Kidney epithelial cell (primary cell): Measurements from ENCODE around the gene G2E3. TPM values are rescaled to one million over a fixed set of nuclear protein-coding genes. Genes with fewer than 3 reads are reported as not detected.

Experiments
- DNase-seq: peaks from one replicate; pipeline ENCODE4 v3.0.0-alpha.2; 2010; ENCODE audit warnings: low read depth
- H3K27me3 ChIP-seq: 2 replicates; pipeline ENCODE4 v1.6.0; 2011; ENCODE audit warnings: low read length; ENCODE audit not compliant: control insufficient read depth, insufficient read depth
- H3K36me3 ChIP-seq: 2 replicates; pipeline ENCODE4 v1.5.1; 2011; ENCODE audit warnings: low read length; ENCODE audit not compliant: control insufficient read depth, insufficient read depth
- H3K4me3 ChIP-seq: 2 replicates; pipeline ENCODE4 v1.5.1; 2011; ENCODE audit warnings: low read depth, mild to moderate bottlenecking, control low read depth, low read length
- total RNA-seq: library from RNA; depleted of rRNA; stranded (reverse); fragments of >200 nt; gene quantifications from 2 replicates; pipeline ENCODE4 v1.2.3, GENCODE V29; 2015
- TF ChIP-seq, protein P1 (sequence below): IDR thresholded peaks from 2 replicates; pipeline ENCODE4 v1.5.1; 2011; ENCODE audit warnings: mild to moderate bottlenecking, moderate library complexity, low read length, control low read depth, inconsistent platforms; ENCODE audit not compliant: insufficient read depth, poor library complexity, severe bottlenecking

Gene G2E3
- total RNA-seq, 1 donor from 2014 or later = 8.7 TPM

DNA sequence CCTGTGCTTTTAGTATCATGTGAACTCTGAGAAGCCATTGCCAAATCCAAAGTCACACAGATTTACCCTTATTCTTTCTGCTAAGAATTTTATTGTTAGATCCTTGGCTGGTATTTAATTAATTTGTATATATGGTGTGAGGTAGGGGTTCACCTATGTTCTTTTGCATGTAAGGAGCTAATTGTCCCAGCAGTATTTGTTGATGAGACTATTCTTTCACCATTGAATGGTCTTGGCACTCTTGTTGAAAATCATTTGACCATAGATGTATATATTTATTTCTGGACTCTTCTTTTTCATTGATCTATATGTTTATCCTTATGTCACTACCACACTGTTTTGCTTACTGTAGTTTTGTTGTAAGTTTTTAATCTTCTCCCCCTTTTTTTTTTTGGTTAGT is 26.2 kb downstream of the G2E3 start:
- TF ChIP-seq, protein P1, sequence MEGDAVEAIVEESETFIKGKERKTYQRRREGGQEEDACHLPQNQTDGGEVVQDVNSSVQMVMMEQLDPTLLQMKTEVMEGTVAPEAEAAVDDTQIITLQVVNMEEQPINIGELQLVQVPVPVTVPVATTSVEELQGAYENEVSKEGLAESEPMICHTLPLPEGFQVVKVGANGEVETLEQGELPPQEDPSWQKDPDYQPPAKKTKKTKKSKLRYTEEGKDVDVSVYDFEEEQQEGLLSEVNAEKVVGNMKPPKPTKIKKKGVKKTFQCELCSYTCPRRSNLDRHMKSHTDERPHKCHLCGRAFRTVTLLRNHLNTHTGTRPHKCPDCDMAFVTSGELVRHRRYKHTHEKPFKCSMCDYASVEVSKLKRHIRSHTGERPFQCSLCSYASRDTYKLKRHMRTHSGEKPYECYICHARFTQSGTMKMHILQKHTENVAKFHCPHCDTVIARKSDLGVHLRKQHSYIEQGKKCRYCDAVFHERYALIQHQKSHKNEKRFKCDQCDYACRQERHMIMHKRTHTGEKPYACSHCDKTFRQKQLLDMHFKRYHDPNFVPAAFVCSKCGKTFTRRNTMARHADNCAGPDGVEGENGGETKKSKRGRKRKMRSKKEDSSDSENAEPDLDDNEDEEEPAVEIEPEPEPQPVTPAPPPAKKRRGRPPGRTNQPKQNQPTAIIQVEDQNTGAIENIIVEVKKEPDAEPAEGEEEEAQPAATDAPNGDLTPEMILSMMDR = no peak
- no peaks in the 10 kb centered on the region for H3K27me3 ChIP-seq
- no peaks in the 10 kb centered on the region for H3K36me3 ChIP-seq
- DNase-seq = no peak
- no peak overlapping the region for H3K4me3 ChIP-seq

DNA sequence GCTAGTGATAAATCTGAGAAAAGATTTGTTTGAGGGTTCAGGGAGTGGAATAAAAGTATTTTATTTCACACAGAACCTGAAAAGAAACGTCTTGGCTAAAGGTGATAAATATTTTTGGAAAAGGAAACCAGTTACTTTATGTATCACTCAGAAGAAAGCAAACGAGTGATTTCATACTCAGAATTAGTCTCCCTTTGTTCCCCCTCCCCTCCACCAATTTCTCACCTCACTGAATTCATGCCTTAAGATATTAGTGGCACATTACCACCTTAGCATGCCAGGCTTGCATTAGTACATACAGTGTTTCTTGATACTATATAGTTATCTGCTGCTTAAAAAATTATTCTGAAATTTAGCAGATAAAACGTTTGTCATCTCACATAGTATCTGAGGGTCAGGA is 28.2 kb downstream of the G2E3 start:
- Histone ChIP-seq H3K36me3 (no peaks in the 10 kb centered on the region), H3K27me3 (no peaks in the 10 kb centered on the region), H3K4me3 (no peak overlapping the region)
- TF ChIP-seq, protein P1 = no peak
- DNase-seq = no peak

DNA sequence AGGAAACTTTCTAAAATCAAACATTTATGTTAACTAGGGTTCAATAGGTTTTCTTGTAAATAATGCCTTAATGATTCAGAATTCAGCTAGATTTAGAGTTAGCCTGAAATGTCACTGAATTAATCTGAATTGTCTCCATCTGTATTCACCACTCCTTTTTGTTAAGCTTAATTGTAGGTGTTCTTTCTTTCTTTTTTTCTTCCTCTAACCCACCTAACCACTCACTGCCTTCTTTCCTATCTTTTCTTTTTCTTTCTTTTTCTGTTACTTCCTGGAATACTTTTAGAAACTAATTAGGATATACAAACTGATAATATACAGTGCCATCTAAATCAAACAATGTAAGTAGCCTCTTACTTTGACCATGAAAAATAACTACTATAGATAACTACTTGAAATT is 29.9 kb downstream of the G2E3 start:
- H3K4me3 ChIP-seq = no peak overlapping the region
- H3K27me3 ChIP-seq = no peaks in the 10 kb centered on the region
- TF ChIP-seq, protein P1 = no peak
- DNase-seq = no peak
- no peaks in the 10 kb centered on the region for H3K36me3 ChIP-seq

DNA sequence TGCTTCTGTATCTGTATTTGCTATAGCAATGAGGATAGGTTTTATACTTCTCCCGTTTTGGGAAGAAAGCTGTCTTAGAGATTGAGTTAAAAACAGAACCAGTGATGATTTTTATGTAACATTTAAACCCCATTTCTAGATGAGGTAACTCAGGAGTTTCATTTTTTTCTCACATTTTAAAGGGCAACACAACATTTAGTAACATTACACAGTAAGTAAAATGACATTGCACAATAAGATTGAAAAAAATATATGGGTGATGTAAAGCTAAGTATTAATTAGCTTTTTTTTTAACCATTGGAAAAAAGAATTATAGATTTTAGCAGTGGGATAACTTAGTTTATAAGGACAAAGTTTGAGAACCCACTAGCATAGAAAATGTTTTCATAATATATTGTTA is 38.0 kb downstream of the G2E3 start:
- Histone ChIP-seq H3K36me3 (no peaks in the 10 kb centered on the region), H3K4me3 (no peak overlapping the region), H3K27me3 (no peaks in the 10 kb centered on the region)
- TF ChIP-seq, protein P1 = no peak
- DNase-seq = no peak

DNA sequence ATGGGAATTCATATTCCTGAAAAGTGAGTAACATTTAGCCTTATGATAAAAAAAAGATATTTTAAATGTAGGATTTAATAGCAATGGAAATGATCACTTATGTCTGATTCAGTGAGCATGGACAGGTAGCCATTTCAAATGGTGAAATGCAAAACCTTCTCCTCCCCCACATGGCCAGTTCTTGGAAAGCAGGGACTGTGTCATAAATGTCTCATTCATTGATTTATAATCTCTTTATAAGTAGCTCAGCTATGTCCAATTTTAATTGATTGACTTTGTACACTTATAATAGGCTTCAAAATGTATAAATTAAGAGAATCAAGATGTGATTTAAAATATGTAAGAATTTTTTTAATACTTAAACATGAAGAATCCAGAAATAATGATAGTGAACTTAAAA is 38.5 kb downstream of the G2E3 start:
- H3K27me3 ChIP-seq = no peaks in the 10 kb centered on the region
- TF ChIP-seq, protein P1 = no peak
- no peak overlapping the region for H3K4me3 ChIP-seq
- DNase-seq = no peak
- no peaks in the 10 kb centered on the region for H3K36me3 ChIP-seq
